Keratinocyte (primary cell): ENCODE results near the gene TFDP2. TPM values are rescaled to one million over a fixed set of nuclear protein-coding genes. Genes with fewer than 3 reads are reported as not detected.
"Not testable (repeated sequence)": the region's sequence is repeated elsewhere in the genome, so short reads cannot be mapped to it uniquely, and the experiment has no call there.

Experiments used
- DNase-seq: peaks from one replicate; pipeline ENCODE4 v3.0.0-alpha.2; 2011; ENCODE audit warnings: low read depth, missing footprints, low spot score
- FAIRE-seq: peaks from 2 replicates; lab custom pipeline; 2011; peaks lifted over from hg19 to GRCh38; lab: Jason Lieb, UNC
- H2AFZ ChIP-seq: 2 replicates; pipeline ENCODE4 v1.6.0; 2012; ENCODE audit warnings: low read length, control low read depth, inconsistent platforms; ENCODE audit not compliant: control insufficient read depth
- H3K27ac ChIP-seq: 2 replicates; pipeline ENCODE4 v1.5.1; 2011; ENCODE audit warnings: low read length; ENCODE audit not compliant: control insufficient read depth, insufficient read depth
- H3K27me3 ChIP-seq: 3 replicates; pipeline ENCODE4 v1.6.0; 2011; ENCODE audit warnings: low read length; ENCODE audit not compliant: control insufficient read depth, insufficient read depth; ENCODE audit errors: extremely low read depth
- H3K36me3 ChIP-seq, 2 experiments: 2 replicates in 1 of 2; 3 replicates in 1 of 2; pipeline ENCODE4 v1.5.1; 2011; ENCODE audit warnings: low read length in 2 of 2, mild to moderate bottlenecking in 1 of 2; ENCODE audit not compliant: control insufficient read depth in 2 of 2, insufficient read depth in 2 of 2; ENCODE audit errors: extremely low read depth in 1 of 2
- H3K4me1 ChIP-seq: 3 replicates; pipeline ENCODE4 v1.5.1; 2011; ENCODE audit warnings: low read length; ENCODE audit not compliant: control insufficient read depth, insufficient read depth; ENCODE audit errors: extremely low read depth
- H3K4me2 ChIP-seq: 3 replicates; pipeline ENCODE4 v1.6.0; 2011; ENCODE audit warnings: low read depth, low read length; ENCODE audit not compliant: control insufficient read depth, insufficient read depth; ENCODE audit errors: extremely low read depth
- H3K4me3 ChIP-seq, 3 experiments: fragments of 200-600 bp in 1 of 3; sonication (generic) in 1 of 3; 2 replicates in 2 of 3; 3 replicates in 1 of 3; pipeline ENCODE4 v1.5.1; 2011 to 2016; ENCODE audit warnings: low read length in 3 of 3, mild to moderate bottlenecking in 3 of 3, control low read depth in 2 of 3, inconsistent platforms in 1 of 3, low read depth in 1 of 3, mixed read lengths in 1 of 3, mixed run types in 1 of 3, moderate library complexity in 1 of 3; ENCODE audit not compliant: control insufficient read depth in 2 of 3, insufficient read depth in 2 of 3; ENCODE audit errors: extremely low read depth in 1 of 3
- H3K79me2 ChIP-seq: 2 replicates; pipeline ENCODE4 v1.6.0; 2012; ENCODE audit warnings: low read length; ENCODE audit not compliant: control insufficient read depth, insufficient read depth
- H3K9ac ChIP-seq: 3 replicates; pipeline ENCODE4 v1.6.0; 2011; ENCODE audit warnings: low read length; ENCODE audit not compliant: control insufficient read depth, insufficient read depth; ENCODE audit errors: extremely low read depth
- H3K9me1 ChIP-seq: 3 replicates; pipeline ENCODE4 v1.6.0; 2011; ENCODE audit warnings: low read length; ENCODE audit not compliant: control insufficient read depth, insufficient read depth; ENCODE audit errors: extremely low read depth
- H3K9me3 ChIP-seq: 2 replicates; pipeline ENCODE4 v1.5.1; 2012; ENCODE audit warnings: low read depth, low read length; ENCODE audit not compliant: control insufficient read depth
- H4K20me1 ChIP-seq: 3 replicates; pipeline ENCODE4 v1.6.0; 2011; ENCODE audit warnings: low read length; ENCODE audit not compliant: control insufficient read depth, insufficient read depth; ENCODE audit errors: extremely low read depth
- CTCF ChIP-seq, 3 experiments: IDR thresholded peaks in 1 of 3; conservative IDR thresholded peaks in 1 of 3; optimal IDR thresholded peaks in 1 of 3; 2 replicates in 2 of 3; 3 replicates in 1 of 3; pipeline versions ENCODE3 to v1.5.1; 2011; ENCODE audit warnings: low read length in 3 of 3, mild to moderate bottlenecking in 3 of 3, moderate library complexity in 2 of 3, control low read depth in 1 of 3, inconsistent platforms in 1 of 3; ENCODE audit not compliant: insufficient read depth in 2 of 3; ENCODE audit errors: extremely low read depth in 1 of 3
- EZH2 ChIP-seq: IDR thresholded peaks from one replicate; pipeline ENCODE4 v1.6.1; 2012; ENCODE audit warnings: inconsistent platforms, mild to moderate bottlenecking, low read length, moderate library complexity
- dilution Hi-C: fragments of 300-500 bp; cut with MboI; formaldehyde crosslinking; loops from one replicate; pipeline ENCODE4 v1.7.0; 2020; ENCODE audit warnings: low sequenced_read_pairs; ENCODE audit not compliant: extremely low pct_ligation_motif_present
- polyA plus RNA-seq, 5 experiments: library from polyadenylated mRNA; depleted of rRNA in 3 of 5; stranded (reverse) in 3 of 5; stranded (forward) in 1 of 5; unstranded in 1 of 5; fragments of >200 nt; gene quantifications; 1 replicate in 1 of 5; 2 replicates in 3 of 5; 3 replicates in 1 of 5; pipeline versions ENCODE4 v1.2.1 to v1.2.3, GENCODE V29; 2011 to 2012; ENCODE audit warnings: missing spikeins in 2 of 5, low read depth in 1 of 5, low replicate concordance in 1 of 5

The TFDP2 gene
- polyA plus RNA-seq, 1 donor (not counting 4 experiments of a cell fraction or from before 2014, with no cell fraction given), result 40.6 TPM

- no peak for DNase-seq
- no peak overlapping the region for H3K4me3 ChIP-seq
- no peaks in the 10 kb centered on the region for H3K36me3 ChIP-seq
- H3K4me2 ChIP-seq, result no peak overlapping the region
- dilution Hi-C loops, result no loop called here
- H3K9me3 ChIP-seq, result no peaks in the 10 kb centered on the region
- no peaks in the 10 kb centered on the region for H3K4me1 ChIP-seq
- TF ChIP-seq EZH2, result no peak
- no peak for TF ChIP-seq CTCF (optimal IDR thresholded peaks at IDR 0.05 in 1 of 3, IDR thresholded peaks at IDR 0.05 in 1 of 3, conservative IDR thresholded peaks at IDR 0.05 in 1 of 3; ENCODE audit: extremely low read depth in 1 of 3, insufficient read depth in 2 of 3, low read length in 3 of 3)
- no peak for FAIRE-seq
- no peaks in the 10 kb centered on the region for H4K20me1 ChIP-seq
- no peak overlapping the region for H3K9ac ChIP-seq
- no peaks in the 10 kb centered on the region for H3K79me2 ChIP-seq
- no peaks in the 10 kb centered on the region for H3K9me1 ChIP-seq
- no peak overlapping the region for H2AFZ ChIP-seq
- no peak overlapping the region for H3K27ac ChIP-seq
- no peaks in the 10 kb centered on the region for H3K27me3 ChIP-seq
Measured at GRCh38 chr3:142007710-142008399, 141.5 kb downstream of the TFDP2 start.

GRCh38 chr3:142004957-142005356, 144.4 kb downstream of the TFDP2 start:
- H3K79me2 ChIP-seq, H3K9me1 ChIP-seq, H4K20me1 ChIP-seq, DNase-seq, H3K9me3 ChIP-seq, H3K4me3 ChIP-seq, H2AFZ ChIP-seq, H3K27ac ChIP-seq, H3K36me3 ChIP-seq, H3K27me3 ChIP-seq, H3K4me2 ChIP-seq, FAIRE-seq, dilution Hi-C loops, H3K9ac ChIP-seq, H3K4me1 ChIP-seq: not testable (repeated sequence)

GRCh38 chr3:142004025-142004424, 145.3 kb downstream of the TFDP2 start:
- no peaks in the 10 kb centered on the region for H4K20me1 ChIP-seq
- TF ChIP-seq CTCF (optimal IDR thresholded peaks at IDR 0.05 in 1 of 3, IDR thresholded peaks at IDR 0.05 in 1 of 3, conservative IDR thresholded peaks at IDR 0.05 in 1 of 3; ENCODE audit: extremely low read depth in 1 of 3, insufficient read depth in 2 of 3, low read length in 3 of 3) (no peak), EZH2 (no peak)
- dilution Hi-C loops, result no loop called here

More at GRCh38 chr3:142004025-142004424, 145.3 kb downstream of the TFDP2 start:
- Histone ChIP-seq H3K9me3 (no peaks in the 10 kb centered on the region), H3K9ac (no peak overlapping the region), H3K27me3 (no peaks in the 10 kb centered on the region), H3K27ac (no peak overlapping the region), H3K4me1 (no peaks in the 10 kb centered on the region), H3K9me1 (no peaks in the 10 kb centered on the region), H3K4me2 (no peak overlapping the region), H3K79me2 (no peaks in the 10 kb centered on the region), H2AFZ (no peak overlapping the region), H3K4me3 (no peak overlapping the region), H3K36me3 (no peaks in the 10 kb centered on the region)
- FAIRE-seq (no peak), DNase-seq (no peak)
